Astrocyte (in vitro differentiated cells and primary cell): ENCODE measurements around the gene DNASE1L3. TPM values are rescaled to one million over a fixed set of nuclear protein-coding genes. Genes with fewer than 3 reads are reported as not detected.

Source experiments
- DNase-seq: peaks from one replicate; pipeline ENCODE4 v3.0.0-alpha.2; 2010; ENCODE audit warnings: low read depth
- FAIRE-seq: peaks from 2 replicates; lab custom pipeline; 2011; peaks lifted over from hg19 to GRCh38; lab: Jason Lieb, UNC
- H2AFZ ChIP-seq: 2 replicates; pipeline ENCODE4 v1.6.0; 2012; ENCODE audit warnings: low read depth, low read length, inconsistent platforms
- H3K27ac ChIP-seq: 2 replicates; pipeline ENCODE4 v1.5.1; 2011; ENCODE audit warnings: low read depth, low read length, inconsistent platforms
- H3K27me3 ChIP-seq: 2 replicates; pipeline ENCODE4 v1.6.0; 2011; ENCODE audit warnings: low read length, inconsistent platforms; ENCODE audit not compliant: insufficient read depth
- H3K36me3 ChIP-seq: 2 replicates; pipeline ENCODE4 v1.5.1; 2011; ENCODE audit warnings: low read length, inconsistent platforms; ENCODE audit not compliant: insufficient read depth
- H3K4me1 ChIP-seq: 2 replicates; pipeline ENCODE4 v1.5.1; 2011; ENCODE audit warnings: low read length, inconsistent platforms; ENCODE audit not compliant: insufficient read depth
- H3K4me2 ChIP-seq: 2 replicates; pipeline ENCODE4 v1.6.0; 2012; ENCODE audit warnings: low read length, inconsistent platforms
- H3K4me3 ChIP-seq: 2 replicates; pipeline ENCODE4 v1.5.1; 2011; ENCODE audit warnings: low read depth, mild to moderate bottlenecking, low read length, inconsistent platforms; ENCODE audit not compliant: insufficient read depth
- H3K79me2 ChIP-seq: 2 replicates; pipeline ENCODE4 v1.6.0; 2012; ENCODE audit warnings: mild to moderate bottlenecking, low read length, inconsistent platforms; ENCODE audit not compliant: insufficient read depth
- H3K9ac ChIP-seq: 2 replicates; pipeline ENCODE4 v1.6.0; 2012; ENCODE audit warnings: mild to moderate bottlenecking, low read length, inconsistent platforms
- H3K9me3 ChIP-seq: 2 replicates; pipeline ENCODE4 v1.5.1; 2012; ENCODE audit warnings: low read depth, mild to moderate bottlenecking, low read length, inconsistent platforms; ENCODE audit not compliant: insufficient read depth
- H4K20me1 ChIP-seq: 2 replicates; pipeline ENCODE4 v1.6.0; 2012; ENCODE audit warnings: low read length, inconsistent platforms; ENCODE audit not compliant: insufficient read depth
- H3K27ac Mint-ChIP-seq: one replicate; pipeline ENCODE4 v1.8.0; 2021; ENCODE audit warnings: mild to moderate bottlenecking, mixed read lengths; ENCODE audit not compliant: unreplicated experiment
- H3K27me3 Mint-ChIP-seq: one replicate; pipeline ENCODE4 v1.8.0; 2021; ENCODE audit warnings: low read depth, mixed read lengths; ENCODE audit not compliant: unreplicated experiment
- H3K36me3 Mint-ChIP-seq: one replicate; pipeline ENCODE4 v1.8.0; 2021; ENCODE audit warnings: low read depth, mixed read lengths; ENCODE audit not compliant: unreplicated experiment
- H3K4me1 Mint-ChIP-seq: one replicate; pipeline ENCODE4 v1.8.0; 2021; ENCODE audit warnings: low read depth, mixed read lengths; ENCODE audit not compliant: unreplicated experiment
- H3K4me3 Mint-ChIP-seq: one replicate; pipeline ENCODE4 v1.8.0; 2021; ENCODE audit warnings: mild to moderate bottlenecking, moderate library complexity, mixed read lengths; ENCODE audit not compliant: unreplicated experiment
- H3K9me3 Mint-ChIP-seq: one replicate; pipeline ENCODE4 v1.8.0; 2021; ENCODE audit warnings: mild to moderate bottlenecking, mixed read lengths; ENCODE audit not compliant: unreplicated experiment
- CTCF ChIP-seq: IDR thresholded peaks from 2 replicates; pipeline ENCODE4 v1.5.1; 2011; ENCODE audit warnings: low read depth, mild to moderate bottlenecking, inconsistent platforms, low read length, moderate library complexity; ENCODE audit not compliant: insufficient read depth
- EZH2 ChIP-seq: IDR thresholded peaks from 2 replicates; pipeline ENCODE4 v1.6.1; 2012; ENCODE audit warnings: mild to moderate bottlenecking, low read length, inconsistent platforms; ENCODE audit not compliant: insufficient read depth
- total RNA-seq: library from RNA; stranded (reverse); gene quantifications from 2 replicates; pipeline ENCODE4 v1.2.1, GENCODE V29; 2021

The DNASE1L3 gene
- total RNA-seq, 1 donor from 2014 or later, result not detected

GRCh38 chr3:58241306-58242044 is 30.7 kb upstream of the DNASE1L3 start:
- H3K27ac Mint-ChIP-seq, result peak overlapping the region; percentile 53
- Histone ChIP-seq H3K4me2 (no peak overlapping the region), H3K79me2 (no peaks in the 10 kb centered on the region), H3K9me3 (no peaks in the 10 kb centered on the region), H3K27me3 (no peaks in the 10 kb centered on the region), H2AFZ (no peak overlapping the region), H3K27ac (no peak overlapping the region), H3K4me1 (peaks cover 8% of the 10 kb centered on the region), H4K20me1 (peaks cover 12% of the 10 kb centered on the region), H3K36me3 (no peaks in the 10 kb centered on the region), H3K9ac (no peak overlapping the region), H3K4me3 (no peak overlapping the region)
- H3K27me3 Mint-ChIP-seq, result peaks cover 23% of the 10 kb centered on the region
- H3K4me1 Mint-ChIP-seq, result no peaks in the 10 kb centered on the region
- no peak for DNase-seq
- no peaks in the 10 kb centered on the region for H3K9me3 Mint-ChIP-seq
- no peak overlapping the region for H3K4me3 Mint-ChIP-seq
- FAIRE-seq, result no peak
- H3K36me3 Mint-ChIP-seq, result no peaks in the 10 kb centered on the region
- TF ChIP-seq CTCF (no peak), EZH2 (no peak)

- Mint-ChIP-seq H3K36me3 (no peaks in the 10 kb centered on the region), H3K27ac (no peak overlapping the region), H3K4me3 (peak overlapping the region; percentile 89), H3K27me3 (peaks cover 32% of the 10 kb centered on the region), H3K9me3 (no peaks in the 10 kb centered on the region), H3K4me1 (peaks cover 3% of the 10 kb centered on the region)
- Histone ChIP-seq H3K9me3 (no peaks in the 10 kb centered on the region), H3K4me3 (peak overlapping the region; percentile 84), H3K27me3 (peaks cover 5% of the 10 kb centered on the region), H2AFZ (no peak overlapping the region), H4K20me1 (peaks cover 10% of the 10 kb centered on the region), H3K4me2 (peak overlapping the region; percentile 100), H3K4me1 (peaks cover 8% of the 10 kb centered on the region), H3K27ac (no peak overlapping the region), H3K79me2 (no peaks in the 10 kb centered on the region), H3K9ac (no peak overlapping the region), H3K36me3 (no peaks in the 10 kb centered on the region)
- no peak for TF ChIP-seq CTCF
- DNase-seq, result no peak
- no peak for FAIRE-seq
Observed at GRCh38 chr3:58238830-58239229, 28.1 kb upstream of the DNASE1L3 start.

GRCh38 chr3:58237941-58238681 is 27.3 kb upstream of the DNASE1L3 start:
- no peaks in the 10 kb centered on the region for H3K36me3 ChIP-seq
- peaks cover 7% of the 10 kb centered on the region for H3K27me3 ChIP-seq
- peak overlapping the region; percentile 100 for H3K4me2 ChIP-seq
- peaks cover 3% of the 10 kb centered on the region for H3K4me1 Mint-ChIP-seq
- H3K9me3 Mint-ChIP-seq, result no peaks in the 10 kb centered on the region
- H3K27ac ChIP-seq, result no peak overlapping the region
- no peak for TF ChIP-seq CTCF
- TF ChIP-seq EZH2, result no peak
- H3K4me3 ChIP-seq, result peak overlapping the region; percentile 84
- H3K4me3 Mint-ChIP-seq, result peak overlapping the region; percentile 89
- DNase-seq (no peak), FAIRE-seq (no peak)
- H4K20me1 ChIP-seq, result peaks cover 9% of the 10 kb centered on the region
- peak overlapping the region; percentile 18 for H3K27ac Mint-ChIP-seq
- H3K79me2 ChIP-seq, result no peaks in the 10 kb centered on the region
- H3K9ac ChIP-seq, result peak overlapping the region; percentile 82
- no peaks in the 10 kb centered on the region for H3K36me3 Mint-ChIP-seq
- H3K4me1 ChIP-seq, result peaks cover 8% of the 10 kb centered on the region
- peaks cover 36% of the 10 kb centered on the region for H3K27me3 Mint-ChIP-seq
- no peaks in the 10 kb centered on the region for H3K9me3 ChIP-seq
- H2AFZ ChIP-seq, result peak overlapping the region; percentile 82
